Ovary (tissue), 3 donors: Measurements from ENCODE around the gene KCNJ12.

ENCODE experiments used
- CTCF ChIP-seq, 3 donors: fragments of 450-650 bp in 2 of 3; fragments of 200-600 bp in 1 of 3; IDR thresholded peaks; one replicate each; pipeline versions ENCODE4 v1.5.1 to v1.8.0; 2016 to 2022; ENCODE audit warnings: antibody characterized with exemption in 3 of 3, mild to moderate bottlenecking in 1 of 3
- EP300 ChIP-seq: sonication (generic); formaldehyde crosslinking; IDR thresholded peaks from one replicate; pipeline ENCODE4 v1.6.1; 2017; ENCODE audit warnings: antibody characterized with exemption
- POLR2A ChIP-seq: fragments of 450-650 bp; IDR thresholded peaks from one replicate; pipeline ENCODE4 v1.6.1; 2017; ENCODE audit warnings: antibody characterized with exemption, mild to moderate bottlenecking, moderate library complexity
- donor health status: DM: no; HTN: no; CAD: no.

DNA sequence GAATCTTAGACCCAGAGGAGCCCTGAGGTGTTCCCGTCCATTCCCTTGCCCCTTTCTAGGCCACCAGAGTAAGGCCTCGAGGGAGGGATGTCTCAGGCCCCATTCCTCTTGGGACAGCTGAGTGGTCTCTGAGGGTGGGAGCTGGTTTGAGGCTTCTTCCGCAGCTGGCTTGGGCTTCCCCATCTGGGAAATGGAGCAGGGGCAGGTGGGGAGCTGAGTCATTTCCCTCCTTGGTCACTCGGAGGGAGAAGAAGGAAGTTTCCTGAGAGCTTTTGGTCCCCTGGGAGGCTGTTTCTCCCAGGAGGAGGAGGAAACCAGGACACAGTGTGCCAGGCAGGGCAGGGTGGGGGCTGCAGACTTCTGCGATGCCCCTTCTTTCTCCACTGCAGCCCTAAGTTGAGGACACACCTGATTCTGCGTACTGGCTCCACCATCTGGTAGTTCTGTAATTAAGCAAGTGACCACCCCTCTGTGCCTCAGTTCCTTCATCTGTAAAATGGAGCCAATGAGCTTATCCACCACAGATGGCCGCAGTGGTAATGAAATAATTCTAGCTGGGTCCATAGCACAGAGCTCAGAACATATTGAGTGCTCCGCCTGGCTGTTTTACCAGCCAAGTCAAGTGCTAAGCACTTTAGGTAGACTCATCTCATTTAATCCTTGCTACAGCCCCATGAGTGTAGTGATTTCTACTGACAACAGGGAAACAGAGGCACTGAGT is 1.6 kb upstream of the KCNJ12 start:
- no peak for TF ChIP-seq POLR2A
- TF ChIP-seq CTCF (IDR thresholded peaks at IDR 0.05), result no peak
- TF ChIP-seq EP300, result no peak
